ENCODE results near the gene PIP4P1. TPM values are rescaled to one million over a fixed set of nuclear protein-coding genes. Genes with fewer than 3 reads are reported as not detected.

PIP4P1 gene
- total and polyA plus RNA-seq, 2 of the 8 experiments (the other 6 are each of a cell fraction or from before 2014, with no cell fraction given) = 29.5 to 60.0 TPM

DNA sequence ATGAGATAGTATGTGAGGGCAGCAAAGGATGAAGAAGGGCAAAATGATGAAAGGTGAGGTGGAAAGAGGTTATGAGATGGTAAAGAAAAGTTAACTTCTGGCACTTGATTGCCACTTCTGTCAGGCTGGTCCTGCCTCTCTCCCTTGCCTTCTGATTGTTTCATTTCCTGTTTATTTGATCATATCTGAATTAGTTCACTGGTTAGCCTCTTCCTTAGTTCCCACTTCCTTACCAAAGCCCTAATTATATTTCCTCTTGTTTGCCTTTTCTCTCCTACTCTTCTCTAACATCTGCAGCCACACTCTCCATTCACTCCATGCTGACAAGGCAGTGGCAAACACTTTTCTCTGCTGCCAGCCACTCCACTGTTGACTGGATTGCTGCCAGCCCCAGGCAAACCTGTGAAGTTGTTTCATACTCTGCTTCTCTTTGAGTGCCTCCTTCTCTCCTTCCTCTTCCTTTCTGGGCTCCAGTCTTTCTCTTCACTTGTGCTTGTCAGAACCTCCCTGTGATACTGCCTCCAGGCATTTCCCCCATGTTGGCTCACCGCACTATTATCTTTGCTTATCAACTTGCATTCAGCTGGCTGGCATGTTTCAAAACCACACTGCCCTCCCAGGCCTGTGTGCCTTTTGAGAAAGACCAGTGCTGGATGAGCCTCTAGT, 16.1 kb upstream of the PIP4P1 start:
- Histone ChIP-seq H2BK12ac (ENCODE audit: low read depth, low read length) (no peak overlapping the region), H2BK15ac (ENCODE audit: low read length) (no peak overlapping the region), H3K9ac (replicated peaks in 1 of 4; ENCODE audit: extremely low read depth in 1 of 4, low read depth in 3 of 4, low read length in 3 of 4) (no peak overlapping the region), H3K23ac (ENCODE audit: insufficient read length) (no peak overlapping the region), H3K14ac (ENCODE audit: insufficient read length) (no peak overlapping the region), H4K91ac (replicated peaks; ENCODE audit: insufficient read length, low read length) (no peak overlapping the region), H3K4me3 (ENCODE audit: extremely low read depth in 1 of 4, insufficient read depth in 2 of 4, low read depth in 3 of 4, low read length in 4 of 4) (no peak overlapping the region), H3K4me2 (ENCODE audit: insufficient read depth in 1 of 2, low read depth in 2 of 2, low read length in 2 of 2) (no peak overlapping the region), H2BK5ac (ENCODE audit: low read depth, low read length) (no peak overlapping the region; the same call in 1 of the 2 replicates), H3K4me1 (replicated peaks in 1 of 4; ENCODE audit: control insufficient read depth in 3 of 4, insufficient read depth in 4 of 4, low read length in 3 of 4) (no peaks in the 10 kb centered on the region), H4K5ac (ENCODE audit: insufficient read length, low read depth, low read length) (no peak overlapping the region), H3K18ac (ENCODE audit: extremely low read depth, low read length) (no peak overlapping the region), H3K27me3 (replicated peaks in 1 of 4; ENCODE audit: control insufficient read depth in 3 of 4, extremely low read depth in 1 of 4, insufficient read depth in 3 of 4, low read length in 3 of 4) (no peaks in the 10 kb centered on the region), H3K23me2 (ENCODE audit: low read depth, low read length) (no peaks in the 10 kb centered on the region; the same call in 1 of the 2 replicates), H3K27ac (ENCODE audit: low read depth, low read length) (no peak overlapping the region), H3K9me3 (ENCODE audit: insufficient read depth in 2 of 2, low read depth in 1 of 2, low read length in 1 of 2) (no peaks in the 10 kb centered on the region), H4K8ac (ENCODE audit: extremely low read depth, insufficient read depth, low read length) (no peak overlapping the region), H3K79me1 (ENCODE audit: low read depth, low read length) (no peaks in the 10 kb centered on the region; the same call in 1 of the 2 replicates), H2AK5ac (ENCODE audit: low read depth, low read length) (no peak overlapping the region), H2BK120ac (replicated peaks; ENCODE audit: low read depth, low read length) (no peak overlapping the region), H2AFZ (ENCODE audit: low read length) (no peak overlapping the region), H3K56ac (replicated peaks; ENCODE audit: insufficient read length, low read depth, low read length) (no peak overlapping the region), H3K4ac (replicated peaks; ENCODE audit: insufficient read length, low read depth, low read length) (no peak overlapping the region), H4K20me1 (replicated peaks in 1 of 2; ENCODE audit: control insufficient read depth in 1 of 2, insufficient read depth in 2 of 2, low read length in 2 of 2) (peaks cover under 1 to 4% of the 10 kb centered on the region in 2 experiments), H3K36me3 (ENCODE audit: control insufficient read depth in 2 of 4, insufficient read depth in 4 of 4, low read length in 3 of 4) (peaks cover 27 to 59% (median 48%) of the 10 kb centered on the region in 4 experiments), H2BK20ac (ENCODE audit: low read length) (no peak overlapping the region), H3K79me2 (ENCODE audit: control insufficient read depth in 1 of 2, insufficient read depth in 2 of 2, low read length in 2 of 2) (peaks cover 0 to 8% of the 10 kb centered on the region in 2 experiments; a peak in 2 of 4 replicates)
- 0 out of 3 replicates have a peak, but pooled peaks of 1 of the 2 experiments have one; percentile 42 for TF ChIP-seq POLR2A (IDR thresholded peaks at IDR 0.05; ENCODE audit: control extremely low read depth in 1 of 2, low read depth in 2 of 2, low read length in 2 of 2)
- TF ChIP-seq CBX8 (IDR thresholded peaks at IDR 0.05; ENCODE audit: borderline replicate concordance, low read depth, low read length) = no peak
- POLR2A ChIA-PET (ENCODE audit: partially characterized antibody) = interaction anchor here (0.8 to 5.2 kb wide), 4 partner anchors 6 to 22 kb away, joined by 3 to 59 read pairs (median 3); partner anchors contain the start of genes APEX1, OSGEP and PNP
- FAIRE-seq = no peak
- no peak for DNase-seq (ENCODE audit: low read depth in 1 of 2, low spot score in 2 of 2)
- 95% methylated on average over 1 of the region's 1 CpG; no CpG with 5 or more reads in 1 of the 2 experiments for WGBS, 2 experiments (ENCODE audit: extremely low coverage in 1 of 2, insufficient coverage in 1 of 2, insufficient read length in 1 of 2, insufficient replicate concordance in 2 of 2, low coverage in 1 of 2, low lambda C conversion rate in 2 of 2, missing lambda C conversion rate in 1 of 2)
- CTCF ChIA-PET (ENCODE audit: partially characterized antibody) = interaction anchor here (3.1 kb wide), 1 partner anchor 129 kb away, joined by 19 read pairs; no protein-coding TSS in a partner anchor
